GM10248 (cell line): Measurements from ENCODE around the gene IRF1.
A peak's percentile ranks its signal among the peaks of the same experiment; 100 is the strongest.

Experiments
- CTCF ChIA-PET: fragments of 300-600 bp; sonication (Branson Sonifier 250); formaldehyde crosslinking; extraction: SDS; loops from one replicate; lab custom pipeline; 2021; ENCODE audit warnings: antibody characterized with exemption; lab: Yijun Ruan, JAX
- POLR2A ChIA-PET: fragments of 350-650 bp; sonication (Branson Sonifier 250); formaldehyde crosslinking; extraction: SDS; loops from one replicate; lab custom pipeline; 2020; ENCODE audit warnings: antibody characterized with exemption; lab: Yijun Ruan, JAX
- DNase-seq: peaks from one replicate; pipeline ENCODE4 v3.0.0; 2012; ENCODE audit errors: extremely low spot score
- TF ChIP-seq, protein P1 (sequence below): IDR thresholded peaks from 2 replicates; pipeline ENCODE4 v1.5.1; 2012; ENCODE audit warnings: mild to moderate bottlenecking, low read depth; ENCODE audit errors: extremely low read depth, missing control alignments, control extremely low read depth

The IRF1 gene

DNA sequence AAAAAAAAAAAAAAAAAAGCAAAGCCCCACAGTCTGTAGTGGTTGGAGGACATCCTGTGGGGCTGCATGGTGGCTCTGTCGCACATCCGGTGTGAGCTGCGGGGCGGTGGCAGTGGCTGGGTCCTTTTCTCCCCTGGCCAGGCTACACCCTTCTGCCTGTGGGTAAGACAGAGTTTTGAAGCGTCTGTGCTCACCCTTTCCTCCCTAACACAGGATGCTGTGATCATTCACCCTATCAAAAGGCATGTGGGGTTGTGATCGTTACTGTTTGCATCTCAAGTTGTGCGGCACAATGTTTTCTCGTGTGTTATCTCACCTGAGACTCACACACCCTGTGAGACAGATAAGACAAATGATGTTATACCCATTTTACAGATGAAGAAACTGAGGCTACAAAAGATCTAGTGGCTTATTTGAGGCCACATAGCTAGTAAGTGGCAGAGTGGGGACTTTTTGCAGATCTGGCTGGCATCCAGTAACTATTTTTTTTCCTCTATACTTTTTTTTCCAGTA, 17.5 kb downstream of the IRF1 start:
- CTCF ChIA-PET, result interaction anchor here (0.8 to 2.6 kb wide), 11 partner anchors 9 to 347 kb away, joined by 3 to 14 read pairs (median 6); partner anchors contain the start of gene IRF1
- TF ChIP-seq, protein P1, sequence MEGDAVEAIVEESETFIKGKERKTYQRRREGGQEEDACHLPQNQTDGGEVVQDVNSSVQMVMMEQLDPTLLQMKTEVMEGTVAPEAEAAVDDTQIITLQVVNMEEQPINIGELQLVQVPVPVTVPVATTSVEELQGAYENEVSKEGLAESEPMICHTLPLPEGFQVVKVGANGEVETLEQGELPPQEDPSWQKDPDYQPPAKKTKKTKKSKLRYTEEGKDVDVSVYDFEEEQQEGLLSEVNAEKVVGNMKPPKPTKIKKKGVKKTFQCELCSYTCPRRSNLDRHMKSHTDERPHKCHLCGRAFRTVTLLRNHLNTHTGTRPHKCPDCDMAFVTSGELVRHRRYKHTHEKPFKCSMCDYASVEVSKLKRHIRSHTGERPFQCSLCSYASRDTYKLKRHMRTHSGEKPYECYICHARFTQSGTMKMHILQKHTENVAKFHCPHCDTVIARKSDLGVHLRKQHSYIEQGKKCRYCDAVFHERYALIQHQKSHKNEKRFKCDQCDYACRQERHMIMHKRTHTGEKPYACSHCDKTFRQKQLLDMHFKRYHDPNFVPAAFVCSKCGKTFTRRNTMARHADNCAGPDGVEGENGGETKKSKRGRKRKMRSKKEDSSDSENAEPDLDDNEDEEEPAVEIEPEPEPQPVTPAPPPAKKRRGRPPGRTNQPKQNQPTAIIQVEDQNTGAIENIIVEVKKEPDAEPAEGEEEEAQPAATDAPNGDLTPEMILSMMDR, result no peak
- POLR2A ChIA-PET, result interaction anchor here (0.9 to 1.2 kb wide), 3 partner anchors 9 to 16 kb away, joined by 3 to 4 read pairs (median 4); no protein-coding TSS in a partner anchor
- DNase-seq, result peak; percentile 73

DNA sequence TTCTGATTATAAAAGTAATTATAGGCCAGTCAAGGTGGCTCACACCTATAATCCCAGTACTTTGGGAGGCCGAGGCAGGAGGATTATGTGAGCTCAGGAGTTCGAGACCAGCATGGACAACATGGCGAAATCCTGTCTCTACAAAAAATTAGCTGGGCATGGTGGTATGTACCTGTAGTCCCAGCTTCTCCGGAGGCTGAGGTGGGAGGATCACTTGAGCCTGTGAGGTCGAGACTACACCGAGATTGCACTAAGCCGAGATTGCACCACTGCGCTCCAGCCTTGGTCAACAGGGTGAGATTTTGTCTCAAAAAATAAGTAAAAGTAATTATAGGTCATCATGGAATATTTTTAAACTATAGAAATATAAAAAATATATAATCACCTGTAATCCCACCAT, 18.1 kb downstream of the IRF1 start:
- TF ChIP-seq, protein P1, result no peak
- no peak for DNase-seq
- ChIA-PET POLR2A (interaction anchor here (1.0 to 1.8 kb wide), 4 partner anchors 10 to 19 kb away, joined by 3 to 5 read pairs (median 4); partner anchors contain the start of gene IRF1), CTCF (interaction anchor here (1.0 to 4.8 kb wide), 13 partner anchors 7 to 348 kb away, joined by 3 to 28 read pairs (median 6); partner anchors contain the start of gene IRF1)

DNA sequence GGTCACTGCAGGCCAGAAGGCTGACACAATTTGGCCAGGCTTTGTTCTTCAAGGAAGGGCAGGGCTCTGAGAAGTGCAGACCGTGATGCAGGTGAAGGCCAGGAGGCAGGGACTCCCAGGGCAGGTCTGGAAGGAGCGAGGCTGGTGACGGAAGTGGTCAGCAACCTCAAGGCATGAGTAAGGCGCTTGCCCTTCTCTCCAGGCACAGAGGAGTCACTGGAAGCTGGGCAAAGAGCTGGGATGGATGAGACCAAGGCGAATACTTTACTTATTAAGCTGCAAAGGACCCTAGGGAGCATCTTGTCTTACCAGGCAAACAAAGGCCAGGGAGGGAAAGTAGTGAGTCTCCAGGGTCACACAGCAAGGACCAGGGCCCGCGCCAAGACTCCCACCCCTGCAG, 18.6 kb downstream of the IRF1 start:
- CTCF ChIA-PET, result interaction anchor here (1.0 to 4.8 kb wide), 13 partner anchors 8 to 348 kb away, joined by 3 to 28 read pairs (median 6); partner anchors contain the start of gene IRF1
- TF ChIP-seq, protein P1, result no peak
- DNase-seq, result no peak
- POLR2A ChIA-PET, result interaction anchor here (1.0 to 1.8 kb wide), 3 partner anchors 12 to 19 kb away, joined by 3 to 5 read pairs (median 4); partner anchors contain the start of gene IRF1

DNA sequence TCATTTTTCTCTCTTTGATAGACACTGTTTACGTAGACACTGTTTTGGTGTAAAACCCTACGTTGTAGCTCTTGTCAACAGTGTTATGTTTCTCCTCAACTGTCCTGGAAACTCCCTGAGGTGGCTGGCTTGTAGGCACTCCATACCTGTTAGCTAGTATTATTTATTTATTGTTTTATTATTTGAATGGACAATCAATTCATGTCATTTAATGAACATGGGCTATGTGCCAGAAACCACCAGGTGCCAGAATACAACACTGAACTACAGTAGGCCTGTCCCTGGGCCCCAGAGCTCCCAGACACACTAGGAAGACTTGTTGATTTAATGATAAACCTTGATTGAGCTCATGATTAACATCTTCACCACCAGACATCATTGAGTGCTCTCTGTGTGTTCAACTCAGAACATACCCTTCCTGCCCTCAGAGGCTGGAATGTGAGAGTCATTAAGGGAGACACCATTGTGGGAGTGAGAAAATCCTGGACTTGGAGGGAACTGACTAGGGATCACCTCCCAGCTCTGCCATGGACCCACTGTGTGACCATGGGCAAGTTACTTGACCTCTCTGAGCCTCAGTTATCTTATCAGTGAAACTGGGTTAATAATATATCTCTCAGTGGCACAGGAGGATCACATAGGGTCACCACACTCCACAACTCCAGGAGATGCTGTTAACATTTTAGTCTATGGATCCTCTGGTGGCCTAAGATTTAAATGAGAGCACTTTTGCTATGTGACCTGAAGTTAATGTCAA, 19.2 kb downstream of the IRF1 start:
- DNase-seq, result no peak
- POLR2A ChIA-PET, result interaction anchor here (0.6 to 1.8 kb wide), 4 partner anchors 13 to 20 kb away, joined by 3 to 6 read pairs (median 4); partner anchors contain the start of gene IRF1
- TF ChIP-seq, protein P1, result no peak
- CTCF ChIA-PET, result interaction anchor here (0.8 to 4.8 kb wide), 18 partner anchors 7 to 349 kb away, joined by 3 to 28 read pairs (median 6); partner anchors contain the start of gene IRF1

DNA sequence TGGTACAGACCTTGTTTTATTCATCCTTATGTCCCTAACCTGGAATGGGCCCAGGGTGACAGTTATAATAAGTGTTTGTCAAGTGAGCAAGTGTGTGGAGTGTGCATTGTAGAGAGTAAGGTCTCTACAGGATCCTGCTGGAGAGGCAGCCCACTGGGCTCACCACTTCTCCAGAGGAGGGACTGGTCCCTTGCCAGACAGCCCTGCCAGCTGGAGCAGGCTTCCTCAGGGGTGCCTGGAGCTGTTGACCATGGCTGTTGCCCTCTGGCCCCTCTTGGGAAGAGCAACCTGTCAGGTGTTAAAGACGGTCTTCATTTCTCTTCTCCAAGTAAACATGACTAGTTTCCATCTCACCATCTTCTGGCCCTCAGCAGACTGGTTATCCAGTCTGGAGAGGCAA, 20.0 kb downstream of the IRF1 start:
- TF ChIP-seq, protein P1, result no peak
- CTCF ChIA-PET, result interaction anchor here (0.8 to 4.8 kb wide), 9 partner anchors 9 to 50 kb away, joined by 3 to 28 read pairs (median 6); no protein-coding TSS in a partner anchor
- DNase-seq, result no peak
- POLR2A ChIA-PET, result interaction anchor here (0.6 to 1.3 kb wide), 2 partner anchors 12 to 45 kb away, joined by 4 to 6 read pairs; no protein-coding TSS in a partner anchor

DNA sequence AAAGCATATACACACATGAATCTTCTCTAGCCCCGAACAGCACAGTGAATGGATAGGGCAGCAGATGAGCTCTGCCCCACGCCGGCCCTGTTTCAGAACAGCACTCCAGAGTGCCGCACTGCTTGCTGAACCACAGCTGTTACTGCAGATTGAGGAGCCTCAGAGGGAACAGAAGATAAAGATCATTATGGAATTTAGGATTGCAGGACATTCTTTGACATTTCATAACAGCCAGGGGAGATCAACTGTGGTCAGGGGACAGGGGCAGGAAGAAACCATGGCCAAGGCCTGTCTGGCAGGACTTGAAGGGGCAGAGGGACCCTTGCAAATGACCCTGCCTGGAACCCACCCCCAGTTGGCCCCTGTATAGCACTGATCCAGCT, 20.6 kb downstream of the IRF1 start:
- DNase-seq, result no peak
- ChIA-PET CTCF (interaction anchor here (0.7 to 7.0 kb wide), 9 partner anchors 10 to 83 kb away, joined by 3 to 64 read pairs (median 6); no protein-coding TSS in a partner anchor), POLR2A (interaction anchor here (1.3 kb wide), 1 partner anchor 44 kb away, joined by 4 read pairs; no protein-coding TSS in a partner anchor)
- TF ChIP-seq, protein P1, result no peak
